ENCODE data around the gene VAX1.
"Not testable (repeated sequence)": the region's sequence is repeated elsewhere in the genome, so short reads cannot be mapped to it uniquely, and the experiment has no call there.

The VAX1 gene, protein sequence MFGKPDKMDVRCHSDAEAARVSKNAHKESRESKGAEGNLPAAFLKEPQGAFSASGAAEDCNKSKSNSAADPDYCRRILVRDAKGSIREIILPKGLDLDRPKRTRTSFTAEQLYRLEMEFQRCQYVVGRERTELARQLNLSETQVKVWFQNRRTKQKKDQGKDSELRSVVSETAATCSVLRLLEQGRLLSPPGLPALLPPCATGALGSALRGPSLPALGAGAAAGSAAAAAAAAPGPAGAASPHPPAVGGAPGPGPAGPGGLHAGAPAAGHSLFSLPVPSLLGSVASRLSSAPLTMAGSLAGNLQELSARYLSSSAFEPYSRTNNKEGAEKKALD

DNA sequence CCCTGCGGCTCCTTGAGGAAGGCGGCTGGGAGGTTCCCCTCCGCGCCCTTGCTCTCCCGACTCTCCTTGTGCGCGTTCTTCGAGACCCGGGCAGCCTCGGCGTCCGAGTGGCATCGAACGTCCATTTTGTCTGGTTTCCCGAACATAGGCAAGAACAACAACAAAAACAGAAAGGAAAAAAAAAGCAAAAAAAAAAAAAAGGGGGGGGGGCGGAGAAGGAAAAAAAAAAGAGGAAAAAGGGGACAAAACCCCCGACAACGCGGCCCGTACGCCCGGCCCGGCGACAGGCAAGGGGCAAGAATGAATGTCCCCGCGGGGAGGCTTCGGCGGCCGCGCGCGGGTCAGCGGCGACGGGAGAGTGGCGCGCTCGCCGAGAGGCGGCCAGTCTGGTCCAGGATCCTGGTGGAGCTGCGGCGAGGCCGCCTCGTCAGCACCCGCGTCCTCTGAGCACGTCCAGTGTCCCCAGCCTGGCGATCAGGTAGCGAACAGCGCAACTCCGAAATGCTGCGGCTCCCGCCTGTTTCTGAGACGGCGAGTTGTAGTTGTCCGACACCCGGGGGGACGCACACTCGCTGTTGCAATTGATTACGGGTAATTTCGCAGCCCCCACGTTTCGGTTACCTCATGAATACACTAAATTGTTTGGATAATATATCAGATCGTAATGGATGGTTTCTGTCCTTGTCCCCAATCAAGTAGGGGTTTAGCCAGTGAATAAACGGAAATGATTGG, at the start of gene VAX1:
VAX1 (minus strand) TSS at position 360 of the 732 bp plus-strand sequence; CDS start at position 146, 214 bp downstream.
- DNase-seq: no peak

DNA sequence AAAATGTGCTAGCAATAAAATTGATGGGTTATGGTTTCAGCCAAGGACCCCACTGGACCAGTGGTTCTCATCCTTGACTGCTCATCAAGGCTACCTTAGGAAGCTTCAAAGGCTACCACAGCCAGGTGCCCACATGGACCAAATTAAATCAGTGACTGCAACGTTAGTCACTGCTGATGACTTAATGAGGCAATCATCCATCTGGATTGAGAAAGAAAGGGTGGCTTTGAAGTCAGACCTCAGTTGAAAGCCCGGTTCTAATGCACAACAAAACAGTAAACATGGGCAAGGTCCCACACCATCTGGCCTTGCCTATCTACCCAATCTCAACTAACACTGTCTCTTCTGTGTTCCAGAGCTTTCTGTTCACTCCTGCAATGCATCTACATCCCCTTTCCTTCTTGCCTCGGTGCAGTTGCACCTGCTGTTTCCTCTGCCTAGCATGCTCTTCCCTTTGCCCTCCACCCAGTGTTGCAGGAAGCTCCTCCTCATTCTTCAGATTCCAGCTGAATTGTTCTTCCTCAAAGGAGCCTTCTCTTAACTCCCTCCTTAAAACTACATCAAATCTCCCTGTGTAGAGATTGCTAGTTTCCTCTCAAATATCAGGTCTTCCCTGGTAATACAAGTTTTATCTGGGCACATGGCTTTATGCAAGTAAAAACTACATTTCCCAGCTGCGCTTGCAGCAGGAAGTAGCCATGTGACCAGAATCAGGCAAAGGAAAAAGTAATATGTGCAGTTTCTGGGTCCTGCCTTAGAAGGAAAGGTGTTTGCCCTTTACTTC, 49.0 kb upstream of the VAX1 start:
- no peak for DNase-seq

DNA sequence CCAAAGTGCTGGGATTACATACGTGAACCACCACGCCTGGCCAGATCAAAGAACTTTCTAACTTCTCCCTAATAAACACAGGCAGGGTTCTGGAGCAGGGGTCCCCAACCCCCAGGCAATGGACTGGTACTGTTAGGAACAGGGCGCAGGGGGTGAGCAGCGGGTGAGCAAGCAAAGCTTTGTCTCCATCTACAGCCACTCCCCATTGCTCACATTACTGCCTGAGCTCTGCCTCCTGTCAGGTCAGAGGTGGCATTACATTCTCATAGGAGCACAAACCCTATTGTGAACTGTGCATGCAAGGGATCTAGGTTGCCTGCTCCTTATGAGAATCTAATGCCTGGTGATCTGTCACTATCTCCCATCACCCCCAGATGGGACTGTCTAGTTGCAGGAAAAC, 47.7 kb upstream of the VAX1 start:
- not testable (repeated sequence) for DNase-seq

DNA sequence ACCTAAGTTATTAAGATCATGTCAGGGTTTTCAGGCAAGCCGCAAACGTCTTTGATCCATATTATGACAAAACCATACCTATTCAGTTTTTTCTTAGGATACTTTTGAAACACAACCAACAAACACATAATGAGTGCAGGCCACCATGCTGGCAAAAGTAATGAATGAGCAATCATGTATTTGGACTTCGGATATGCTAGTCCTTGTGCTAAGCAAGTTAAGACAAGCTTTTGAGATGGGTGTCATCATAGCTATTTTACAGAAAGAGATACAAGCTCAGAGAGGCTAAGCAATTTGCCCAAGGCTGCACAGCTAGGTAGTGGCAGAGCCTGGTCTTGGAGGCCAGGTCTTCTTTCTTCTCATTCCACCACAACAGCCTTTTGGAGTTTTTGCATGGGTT, 46.8 kb upstream of the VAX1 start:
- no peak for DNase-seq

DNA sequence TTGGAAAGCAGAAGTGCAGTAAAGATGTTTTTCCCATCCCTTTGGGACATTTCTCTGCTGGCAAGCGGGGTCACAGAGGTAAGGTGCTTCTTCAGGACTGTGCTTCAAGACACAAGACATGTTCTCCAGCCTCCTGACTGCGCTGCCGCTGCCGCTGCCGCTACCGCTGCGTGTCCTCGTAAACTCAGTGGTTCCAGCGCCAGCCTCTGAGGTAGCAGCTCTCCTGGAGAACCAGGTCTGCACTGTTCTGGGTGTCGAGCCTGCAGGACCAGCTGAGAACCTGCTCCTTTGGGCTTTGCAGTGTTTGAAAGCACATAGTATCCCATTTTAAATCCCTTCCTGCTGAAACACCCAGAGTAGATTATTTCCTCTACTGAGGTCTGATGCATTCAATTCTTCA, 46.2 kb upstream of the VAX1 start:
- DNase-seq: no peak

DNA sequence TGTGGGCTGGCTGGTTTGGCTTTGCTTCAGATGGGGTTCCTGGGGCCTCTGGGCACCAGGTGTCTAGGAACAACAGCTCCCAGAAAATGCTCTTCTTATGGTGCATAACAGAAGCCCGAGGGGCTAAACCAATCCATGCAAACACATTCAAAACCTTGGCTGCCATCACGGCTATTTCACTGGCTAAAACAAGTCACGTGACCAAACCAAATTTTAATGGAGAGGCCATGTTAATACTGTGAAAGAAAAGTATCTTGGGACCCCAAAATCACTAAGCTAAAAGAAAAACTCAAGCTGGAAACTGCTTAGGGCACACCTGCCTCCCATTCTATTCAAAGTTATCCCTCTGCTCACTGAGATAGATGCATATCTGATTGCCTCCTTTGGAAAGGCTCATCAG, 40.1 kb upstream of the VAX1 start:
- DNase-seq: no peak

DNA sequence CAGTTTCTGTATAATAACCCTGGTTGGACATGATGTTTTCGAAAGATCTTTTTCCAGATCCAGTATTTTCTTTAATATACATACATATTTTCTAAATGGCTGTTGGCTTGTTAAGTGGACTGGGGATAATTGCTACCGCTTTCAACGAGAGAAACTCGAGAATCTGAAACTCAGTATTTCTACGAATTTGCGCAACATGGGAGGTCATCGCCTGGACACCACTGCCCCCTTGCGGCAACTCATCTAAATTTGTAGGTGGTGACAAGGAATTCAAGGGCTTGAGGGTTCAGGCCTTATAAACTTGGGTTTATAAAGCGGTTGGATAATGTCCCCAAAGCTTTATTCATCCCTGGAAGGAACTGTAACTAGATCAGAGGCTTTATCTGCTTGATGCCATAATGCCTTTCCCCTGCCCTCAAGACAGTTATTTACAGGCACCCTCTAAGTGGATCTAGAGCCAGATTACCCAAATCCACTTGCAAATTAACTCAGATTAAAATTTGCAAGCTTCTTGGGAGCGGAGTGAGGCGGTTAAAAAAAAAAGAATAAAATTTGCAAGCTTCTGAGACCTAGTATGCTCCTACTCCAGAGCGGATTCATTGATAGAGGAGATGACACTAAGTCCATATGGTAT, 37.9 kb upstream of the VAX1 start:
- no peak for DNase-seq

DNA sequence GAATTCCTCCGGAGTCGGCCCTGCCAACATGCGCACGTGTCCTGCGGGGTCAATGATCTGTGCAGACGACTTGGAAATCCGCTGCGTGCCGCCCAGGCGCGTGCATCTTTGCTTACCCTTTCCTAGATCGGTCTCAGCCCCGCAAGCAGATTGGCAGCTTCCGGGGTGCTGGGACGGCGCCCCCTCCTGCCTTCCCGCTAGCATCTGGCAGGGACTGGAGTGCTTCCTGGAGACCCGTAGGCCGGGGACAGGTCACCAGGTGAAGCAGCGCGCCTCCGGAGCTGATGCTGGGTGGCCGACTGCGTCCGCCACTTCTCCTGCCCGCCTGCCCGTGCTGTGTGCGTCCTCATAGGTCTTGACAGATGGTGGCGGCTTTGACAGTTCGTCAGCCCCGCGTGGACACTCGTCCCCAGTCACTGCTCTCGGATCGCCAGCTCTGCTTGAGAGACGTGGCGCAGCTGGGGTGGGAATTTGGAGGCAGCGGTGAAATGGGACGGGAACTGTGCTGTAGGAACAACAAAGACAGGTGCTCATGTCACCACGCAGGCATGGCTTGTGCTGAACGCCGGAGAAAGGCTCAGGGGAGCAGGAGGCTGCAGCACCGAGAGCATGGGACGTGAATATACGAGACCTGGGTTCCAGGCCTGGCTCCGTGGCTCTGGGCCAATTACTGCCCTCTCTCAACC, 37.3 kb upstream of the VAX1 start:
- no peak for DNase-seq

DNA sequence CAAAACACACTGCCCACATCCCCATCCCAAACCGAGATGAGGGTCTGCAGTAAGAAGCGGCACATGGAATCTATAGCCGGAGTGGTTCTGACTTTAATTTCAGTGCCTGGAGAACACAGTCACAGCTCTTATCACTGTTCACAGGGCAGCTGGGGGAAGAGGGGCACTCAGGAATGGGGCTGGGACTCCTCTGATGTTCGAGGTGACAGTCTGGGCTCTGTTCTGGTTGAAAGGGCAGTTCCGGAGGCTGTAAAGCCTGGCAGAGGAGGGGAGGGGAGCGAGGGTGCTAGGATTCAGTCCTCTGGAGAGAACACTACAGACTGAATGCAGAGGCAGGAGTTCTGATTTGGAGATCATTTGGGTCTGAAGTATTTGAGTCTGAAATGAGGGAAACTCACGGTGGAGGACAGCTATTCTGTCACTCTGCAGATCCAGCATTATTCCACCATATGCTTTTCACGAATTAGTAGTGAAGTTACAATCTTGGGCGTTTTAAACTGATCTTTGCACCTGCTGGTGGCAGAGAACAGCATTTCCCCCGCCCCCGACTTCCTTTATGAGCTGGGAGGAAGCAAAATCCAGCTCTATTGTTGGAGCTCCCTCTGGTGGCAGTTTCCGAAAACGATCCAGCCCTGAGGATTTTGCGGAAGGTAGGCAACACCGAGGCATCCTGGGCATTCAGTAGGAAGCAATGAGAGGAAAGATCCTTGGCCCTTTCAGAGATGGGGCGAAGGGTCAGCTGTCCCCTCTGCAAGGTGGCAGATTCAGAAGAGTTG, 36.6 kb upstream of the VAX1 start:
- peak; percentile 26 for DNase-seq

DNA sequence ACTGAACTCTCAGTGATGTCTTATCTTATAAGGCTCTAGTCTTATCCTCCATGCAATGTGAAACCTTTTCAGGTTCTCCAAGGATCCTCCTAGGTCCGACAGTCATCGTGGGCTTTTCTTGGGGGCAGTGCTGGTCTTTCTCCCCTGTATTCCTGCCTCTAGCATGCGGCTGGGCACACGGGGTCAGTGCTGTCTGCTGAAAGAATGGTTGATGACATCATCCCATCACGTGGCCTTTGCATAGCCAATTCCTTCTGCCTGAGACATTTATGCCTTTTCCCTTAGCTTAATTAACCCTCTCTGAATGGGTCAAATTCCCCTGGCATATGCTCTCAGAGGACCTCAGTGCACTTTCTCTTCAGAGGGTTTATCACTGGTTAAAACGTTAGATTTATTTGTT, 32.2 kb upstream of the VAX1 start:
- DNase-seq: no peak

DNA sequence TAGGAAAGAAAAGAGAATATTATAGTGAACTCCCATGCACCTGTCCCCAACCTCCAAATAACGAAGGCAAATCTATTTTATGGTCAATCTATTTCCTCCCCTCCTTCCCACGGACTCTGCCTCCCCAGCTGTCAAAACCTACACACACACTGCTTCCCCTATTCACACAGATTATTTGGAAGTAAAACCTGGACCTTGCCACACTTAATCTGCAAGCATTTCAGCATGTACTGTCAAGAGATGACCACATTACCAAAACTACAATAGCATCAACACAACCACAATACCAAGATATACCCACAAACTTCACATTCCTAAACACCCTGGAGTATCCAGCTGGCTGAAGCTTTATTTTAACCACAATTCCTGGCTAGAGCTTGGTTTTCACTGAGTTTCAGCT, 31.4 kb upstream of the VAX1 start:
- no peak for DNase-seq

DNA sequence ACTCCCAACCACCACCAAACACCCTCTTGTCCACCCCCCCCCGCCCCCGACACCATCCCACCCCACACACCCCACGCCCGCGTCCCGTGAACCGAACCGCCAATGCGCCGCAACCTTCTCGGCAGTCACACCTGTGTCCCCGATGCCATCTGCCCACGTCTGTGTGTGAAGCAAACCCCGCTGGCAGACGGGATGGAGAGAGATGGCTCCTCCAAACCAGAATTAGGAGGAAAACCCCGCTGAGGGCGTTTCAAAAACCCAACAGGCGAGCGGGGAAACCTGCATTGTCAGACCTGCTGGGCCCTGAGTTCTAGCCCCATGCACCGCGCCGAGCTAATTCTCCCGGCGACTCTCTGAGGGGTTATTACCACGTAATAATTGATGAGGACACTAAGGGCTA, 30.7 kb upstream of the VAX1 start:
- no peak for DNase-seq

DNA sequence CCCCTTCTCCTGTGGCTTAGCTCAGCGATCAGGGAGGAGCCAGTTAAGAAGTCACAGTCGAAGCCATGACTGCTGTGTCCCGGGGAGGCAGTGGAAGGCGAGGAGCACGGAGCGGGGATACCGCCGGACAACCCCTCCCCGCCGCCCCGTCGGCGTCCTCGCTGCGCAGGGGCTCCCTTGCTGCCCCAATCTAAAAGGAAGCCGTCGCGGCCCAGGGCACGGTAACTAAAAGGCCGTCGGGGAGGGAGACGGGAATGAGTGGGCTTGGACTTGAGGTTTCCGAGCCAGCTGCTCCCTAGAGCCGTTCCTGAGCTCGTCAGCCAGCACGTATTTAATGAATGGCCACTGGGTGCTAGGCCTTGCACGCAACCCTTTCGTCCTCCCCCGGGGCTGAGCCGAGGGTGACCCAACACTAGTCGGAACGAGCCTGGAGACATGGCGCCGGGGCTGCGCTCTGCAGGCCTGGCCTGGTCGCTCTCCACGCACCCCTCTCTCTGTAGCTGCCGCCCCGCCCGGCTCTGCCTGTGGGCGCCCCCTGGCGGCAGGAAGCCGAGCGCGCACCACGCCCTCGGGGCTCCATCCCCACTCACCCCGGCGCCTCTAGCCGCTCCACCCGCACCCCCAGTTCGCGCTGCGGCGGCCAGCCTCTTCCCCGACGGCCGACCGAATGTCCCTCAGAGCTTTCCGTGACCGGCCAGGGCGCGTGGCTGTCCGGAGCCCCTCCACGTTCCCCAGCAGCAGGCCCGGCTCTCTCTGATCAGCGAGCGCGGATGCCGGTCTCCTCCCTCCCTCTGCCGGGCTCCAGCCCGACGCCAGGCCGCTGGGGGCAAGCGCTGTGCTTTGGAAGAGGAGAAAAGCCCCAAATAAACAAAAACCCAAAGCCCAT, 30.0 kb upstream of the VAX1 start:
- no peak for DNase-seq

DNA sequence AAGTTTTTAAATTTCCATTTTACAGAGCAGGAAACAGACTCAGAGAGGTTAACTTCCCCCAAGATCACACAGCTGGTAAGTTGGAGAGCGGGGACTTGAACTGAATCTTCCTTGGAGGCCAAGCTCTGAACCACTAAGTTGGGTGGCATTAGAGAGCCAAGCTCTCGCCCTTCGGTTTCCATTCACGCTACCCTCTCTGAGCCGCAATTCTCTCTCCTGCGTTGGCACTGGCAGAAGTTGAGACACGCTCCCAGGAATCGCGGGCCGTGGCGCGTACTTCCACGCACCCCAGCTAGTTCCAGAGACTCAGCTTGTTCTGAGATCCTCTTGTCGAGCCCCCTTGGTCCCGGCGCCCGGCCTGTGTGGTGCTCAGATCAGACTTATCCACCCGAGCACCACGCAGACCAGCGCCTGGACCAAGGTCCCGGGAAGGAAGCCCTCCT, 29.3 kb upstream of the VAX1 start:
- DNase-seq: no peak

DNA sequence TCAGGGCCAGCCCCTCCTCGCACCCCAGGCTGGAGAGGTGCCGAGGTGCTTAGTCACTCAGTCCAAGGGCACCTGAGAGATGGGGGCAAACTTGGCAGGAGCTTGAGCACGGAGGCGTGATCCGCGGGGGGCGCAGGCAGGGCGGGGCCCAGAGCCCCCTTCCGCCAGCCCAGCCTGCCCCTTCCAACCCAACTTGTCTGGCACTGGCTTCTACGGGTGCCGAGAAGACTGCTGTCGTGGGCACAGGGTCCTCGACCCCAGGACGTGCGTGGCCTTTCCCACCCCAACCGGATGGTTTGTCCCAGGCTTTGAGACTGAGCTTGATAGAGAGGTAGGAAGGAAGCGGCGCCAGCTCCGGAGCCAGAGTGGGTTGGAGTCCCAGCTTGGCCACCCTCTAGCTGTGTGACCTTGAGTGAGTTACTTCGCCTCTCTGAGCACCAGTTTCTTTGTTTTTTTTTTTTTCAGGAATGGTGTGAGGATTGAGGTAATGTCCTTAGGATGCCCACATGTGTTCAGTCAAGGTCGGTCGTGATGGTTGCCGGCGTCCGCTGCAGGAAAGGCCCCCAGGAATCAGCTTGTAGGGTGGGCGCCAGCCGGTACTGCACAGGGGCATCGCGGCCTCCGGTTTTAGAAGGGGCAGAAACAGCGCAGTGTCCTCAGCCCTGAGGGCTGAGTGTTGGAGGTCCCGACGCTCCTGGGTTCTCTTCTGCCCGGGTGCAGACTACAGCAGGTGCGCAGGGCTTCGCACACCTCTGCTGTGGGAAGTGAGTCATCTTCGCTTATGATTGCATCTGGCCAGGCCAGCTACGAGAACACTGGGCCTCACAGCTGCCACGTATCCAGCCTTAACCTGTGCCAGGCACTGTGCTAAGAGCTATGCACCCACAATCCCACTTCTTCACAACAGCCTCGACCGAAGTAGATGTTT, 28.6 kb upstream of the VAX1 start:
- no peak for DNase-seq

DNA sequence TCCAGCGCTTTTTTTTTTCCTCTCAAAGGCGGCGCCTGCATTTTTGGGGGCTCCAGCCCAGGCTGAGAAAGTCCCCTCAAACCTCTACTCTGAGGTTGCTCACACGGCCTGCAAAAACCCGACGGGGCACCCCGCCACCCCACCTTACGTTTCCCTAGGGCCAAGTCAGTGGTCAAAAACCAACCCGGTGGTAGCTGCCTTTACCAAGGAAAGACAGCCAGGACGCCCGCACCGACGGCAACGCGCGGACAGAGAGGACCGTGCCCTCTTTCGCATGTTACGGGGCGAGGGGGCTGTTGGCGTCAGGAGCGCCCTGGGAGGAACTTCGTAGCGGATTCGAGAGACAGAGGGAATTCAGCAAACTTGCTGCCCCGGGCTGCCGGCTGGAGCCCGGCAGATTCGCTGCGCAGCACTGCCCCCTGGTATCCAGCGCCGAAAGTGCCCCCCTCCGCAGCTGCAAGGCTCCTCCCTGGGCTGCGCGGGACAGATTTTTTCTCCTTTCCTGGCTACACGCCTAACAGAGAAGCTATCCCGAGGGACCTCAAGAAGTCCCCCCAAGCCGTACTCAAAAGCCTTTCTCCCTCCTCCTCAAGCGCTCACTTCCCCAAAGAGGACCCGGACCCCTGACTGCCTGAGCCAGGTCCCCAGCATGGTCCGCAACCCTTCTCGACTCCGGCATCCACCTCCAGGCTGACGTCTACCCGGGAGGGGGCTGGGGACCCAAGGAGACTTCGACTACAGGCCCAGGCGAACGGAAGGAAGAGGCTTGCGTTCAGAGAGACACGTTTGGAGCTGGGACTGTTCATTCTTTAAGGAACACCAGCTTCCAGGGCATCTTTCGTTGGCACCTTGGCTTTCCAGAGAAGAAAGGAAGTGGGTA, 27.7 kb upstream of the VAX1 start:
- no peak for DNase-seq

DNA sequence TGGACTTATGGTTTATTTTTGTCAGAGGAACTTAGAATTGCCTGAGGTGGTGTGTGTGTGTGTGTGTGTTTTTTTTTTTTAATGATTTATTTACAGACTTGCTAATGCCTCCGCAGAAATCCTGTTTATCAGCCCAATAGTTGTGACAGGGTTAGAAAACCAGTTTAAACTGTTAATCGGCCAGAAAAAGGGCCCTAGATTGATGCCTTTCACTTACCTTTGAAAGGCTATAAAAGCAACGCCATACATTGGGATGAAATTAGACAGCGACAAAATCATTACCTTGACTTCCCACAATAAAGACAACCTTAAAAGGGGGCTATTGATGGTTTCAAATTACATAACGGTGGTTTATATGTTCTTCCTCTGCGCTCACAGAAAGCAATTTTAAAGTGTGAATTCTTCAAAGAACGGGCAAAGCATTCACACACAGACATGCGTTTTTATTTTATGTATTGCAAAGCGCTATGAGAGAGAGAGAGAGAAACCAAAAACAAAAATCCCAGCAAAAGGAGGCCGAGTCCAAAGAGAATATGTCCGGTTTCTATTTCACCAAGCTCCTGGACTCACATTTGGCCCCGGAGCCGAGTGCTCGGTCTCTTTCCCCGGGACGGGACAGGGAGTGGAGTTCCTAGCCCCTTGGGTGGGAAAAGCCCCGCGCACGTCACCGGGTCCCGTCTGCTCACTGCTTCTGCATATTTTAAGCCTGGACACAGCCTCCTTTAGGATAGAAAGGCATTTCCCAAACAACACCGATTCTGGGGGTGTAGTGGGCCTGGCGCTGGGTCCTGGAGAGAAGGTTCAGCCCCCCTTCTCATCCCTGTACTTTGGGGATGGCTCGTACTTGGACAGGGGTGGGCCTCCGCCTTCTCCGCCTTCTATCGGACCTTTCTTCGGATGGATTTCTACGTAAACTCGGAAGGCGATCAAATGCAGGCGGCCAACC, 26.8 kb upstream of the VAX1 start:
- DNase-seq: no peak
